Activated B cell treated with CpG ODN at 0.5 μM for 24 hours (primary cell): ENCODE measurements around the gene ZBTB2. TPM values are rescaled to one million over a fixed set of nuclear protein-coding genes. Genes with fewer than 3 reads are reported as not detected.

ENCODE experiments used
- ATAC-seq: fragments of 200-7000 bp; cut with Tn5 transposase; one replicate; pipeline ENCODE4 v1.10.0; 2021; ENCODE audit warnings: low read depth, mild to moderate bottlenecking, moderate library complexity
- CTCF ChIA-PET: fragments of 350-600 bp; sonication (Branson Sonifier 250); formaldehyde crosslinking; loops from one replicate; lab custom pipeline; 2021; ENCODE audit warnings: antibody characterized with exemption; lab: Charles Lee
- POLR2A ChIA-PET: fragments of 350-600 bp; sonication (Branson Sonifier 250); formaldehyde crosslinking; loops from one replicate; lab custom pipeline; 2021; ENCODE audit warnings: antibody characterized with exemption; lab: Charles Lee
- DNase-seq: peaks from one replicate; pipeline ENCODE4 v3.0.0; 2022
- H3K27ac Mint-ChIP-seq: one replicate; pipeline ENCODE4 v1.8.0; 2020; ENCODE audit warnings: mixed read lengths
- H3K27me3 Mint-ChIP-seq: one replicate; pipeline ENCODE4 v1.8.0; 2021; ENCODE audit warnings: mixed read lengths
- H3K36me3 Mint-ChIP-seq: one replicate; pipeline ENCODE4 v1.8.0; 2021; ENCODE audit warnings: low read depth, mixed read lengths
- H3K4me1 Mint-ChIP-seq: one replicate; pipeline ENCODE4 v1.8.0; 2021; ENCODE audit warnings: mixed read lengths
- H3K4me3 Mint-ChIP-seq: one replicate; pipeline ENCODE4 v1.8.0; 2020; ENCODE audit warnings: mild to moderate bottlenecking, mixed read lengths
- H3K9me3 Mint-ChIP-seq: one replicate; pipeline ENCODE4 v1.8.0; 2020; ENCODE audit warnings: mixed read lengths
- intact Hi-C: fragments of 100-400 bp; cut with micrococcal nuclease; formaldehyde crosslinking; loops from one replicate; pipeline ENCODE4 v1.15.1; 2024
- total RNA-seq: library from RNA; stranded (reverse); gene quantifications from 2 replicates; pipeline ENCODE4 v1.2.3, GENCODE V29; 2022
- TF ChIP-seq, protein P1 (sequence below): fragments of 200-600 bp; IDR thresholded peaks from one replicate; pipeline ENCODE4 v1.8.0; 2022; ENCODE audit warnings: antibody characterized with exemption, mild to moderate bottlenecking

The ZBTB2 gene
- total RNA-seq, 1 donor from 2014 or later, result 17.3 TPM

DNA sequence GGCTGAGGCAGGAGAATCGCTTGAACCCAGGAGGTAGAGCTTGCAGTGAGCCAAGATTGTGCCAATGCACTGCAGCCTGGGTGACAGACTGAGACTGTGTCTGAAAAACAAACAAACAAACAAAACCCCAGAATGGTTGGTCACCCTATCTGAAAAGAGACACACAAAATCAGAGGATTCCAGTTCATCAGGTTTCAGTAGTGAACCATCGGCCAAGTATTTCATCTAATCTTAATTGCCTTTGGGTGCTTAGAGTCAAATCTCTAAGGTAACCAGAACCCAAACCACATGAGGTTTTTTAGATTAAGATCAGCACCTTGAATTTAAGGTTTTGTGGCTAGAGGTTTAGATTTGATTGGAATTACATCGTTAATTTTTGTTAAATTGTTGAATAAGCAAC lies 8.3 kb upstream of the ZBTB2 start:
- H3K36me3 Mint-ChIP-seq, result peaks cover 40% of the 10 kb centered on the region
- DNase-seq, result no peak
- peaks cover 49% of the 10 kb centered on the region for H3K4me1 Mint-ChIP-seq
- H3K27me3 Mint-ChIP-seq, result no peaks in the 10 kb centered on the region
- intact Hi-C loops, result no loop called here
- H3K27ac Mint-ChIP-seq, result no peak overlapping the region
- no peak for ATAC-seq
- H3K9me3 Mint-ChIP-seq, result no peaks in the 10 kb centered on the region
- ChIA-PET POLR2A (no interaction called here), CTCF (no interaction called here)
- TF ChIP-seq, protein P1, sequence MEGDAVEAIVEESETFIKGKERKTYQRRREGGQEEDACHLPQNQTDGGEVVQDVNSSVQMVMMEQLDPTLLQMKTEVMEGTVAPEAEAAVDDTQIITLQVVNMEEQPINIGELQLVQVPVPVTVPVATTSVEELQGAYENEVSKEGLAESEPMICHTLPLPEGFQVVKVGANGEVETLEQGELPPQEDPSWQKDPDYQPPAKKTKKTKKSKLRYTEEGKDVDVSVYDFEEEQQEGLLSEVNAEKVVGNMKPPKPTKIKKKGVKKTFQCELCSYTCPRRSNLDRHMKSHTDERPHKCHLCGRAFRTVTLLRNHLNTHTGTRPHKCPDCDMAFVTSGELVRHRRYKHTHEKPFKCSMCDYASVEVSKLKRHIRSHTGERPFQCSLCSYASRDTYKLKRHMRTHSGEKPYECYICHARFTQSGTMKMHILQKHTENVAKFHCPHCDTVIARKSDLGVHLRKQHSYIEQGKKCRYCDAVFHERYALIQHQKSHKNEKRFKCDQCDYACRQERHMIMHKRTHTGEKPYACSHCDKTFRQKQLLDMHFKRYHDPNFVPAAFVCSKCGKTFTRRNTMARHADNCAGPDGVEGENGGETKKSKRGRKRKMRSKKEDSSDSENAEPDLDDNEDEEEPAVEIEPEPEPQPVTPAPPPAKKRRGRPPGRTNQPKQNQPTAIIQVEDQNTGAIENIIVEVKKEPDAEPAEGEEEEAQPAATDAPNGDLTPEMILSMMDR, result no peak
- no peak overlapping the region for H3K4me3 Mint-ChIP-seq

DNA sequence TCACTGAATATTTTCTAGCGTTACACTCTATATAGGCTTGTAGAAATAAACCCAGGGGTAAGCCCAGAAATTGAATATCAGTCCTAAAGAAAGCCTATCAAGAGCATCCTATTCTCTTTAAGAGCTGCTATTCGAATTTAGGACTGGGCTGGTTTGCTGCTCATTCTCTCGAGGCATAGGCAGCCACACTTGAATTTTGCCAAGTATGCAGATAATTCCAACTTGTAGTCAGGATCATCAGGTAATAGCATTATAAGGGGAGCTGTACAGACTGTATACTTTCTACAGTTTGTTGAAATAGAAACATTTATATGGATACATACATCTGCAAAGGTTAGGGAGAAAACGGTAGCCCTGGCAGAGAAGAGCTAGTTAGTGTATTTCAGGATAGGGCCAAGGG lies 2.1 kb upstream of the ZBTB2 start:
- TF ChIP-seq, protein P1, result no peak
- Mint-ChIP-seq H3K36me3 (peaks cover 18% of the 10 kb centered on the region), H3K4me1 (peaks cover 62% of the 10 kb centered on the region), H3K27ac (peak overlapping the region; percentile 63), H3K4me3 (no peak overlapping the region), H3K9me3 (no peaks in the 10 kb centered on the region), H3K27me3 (no peaks in the 10 kb centered on the region)
- ATAC-seq (no peak), DNase-seq (no peak)
- CTCF ChIA-PET, result interaction anchor here (1.9 kb wide), 1 partner anchor 12 kb away, joined by 7 read pairs; no protein-coding TSS in a partner anchor
- intact Hi-C loops, result no loop called here
- POLR2A ChIA-PET, result no interaction called here

DNA sequence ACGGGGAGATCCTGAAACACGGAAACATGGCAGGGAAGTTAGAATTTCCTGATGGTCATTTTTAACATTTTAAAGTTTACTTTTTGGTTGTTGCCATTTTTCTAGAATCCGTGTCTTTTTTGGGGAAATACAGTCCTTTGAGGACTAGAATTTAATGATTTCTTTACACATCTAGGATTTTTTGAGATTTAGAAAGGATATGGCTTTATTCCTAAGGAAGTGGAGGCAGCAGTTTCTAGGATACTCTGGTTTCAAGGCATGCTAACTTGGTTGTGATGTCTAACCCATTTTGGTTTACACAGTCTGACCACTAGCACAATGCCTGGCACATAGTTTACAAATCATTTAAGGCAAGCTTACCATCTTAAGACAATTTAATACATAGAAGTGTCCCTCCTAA lies 1.1 kb upstream of the ZBTB2 start:
- Mint-ChIP-seq H3K4me1 (peaks cover 62% of the 10 kb centered on the region), H3K9me3 (no peaks in the 10 kb centered on the region), H3K27me3 (no peaks in the 10 kb centered on the region), H3K36me3 (peaks cover 10% of the 10 kb centered on the region), H3K4me3 (peak overlapping the region; percentile 91), H3K27ac (peak overlapping the region; percentile 96)
- ATAC-seq (no peak), DNase-seq (no peak)
- intact Hi-C loops, result loop anchor here (1.0 kb wide), 1 partner anchor 14 kb away; no protein-coding TSS in a partner anchor
- TF ChIP-seq, protein P1, result no peak
- POLR2A ChIA-PET, result interaction anchor here (1.1 kb wide), 1 partner anchor 60 kb away, joined by 6 read pairs; the partner anchor contains the start of gene RMND1
- CTCF ChIA-PET, result interaction anchor here (1.9 kb wide), 1 partner anchor 13 kb away, joined by 7 read pairs; no protein-coding TSS in a partner anchor

DNA sequence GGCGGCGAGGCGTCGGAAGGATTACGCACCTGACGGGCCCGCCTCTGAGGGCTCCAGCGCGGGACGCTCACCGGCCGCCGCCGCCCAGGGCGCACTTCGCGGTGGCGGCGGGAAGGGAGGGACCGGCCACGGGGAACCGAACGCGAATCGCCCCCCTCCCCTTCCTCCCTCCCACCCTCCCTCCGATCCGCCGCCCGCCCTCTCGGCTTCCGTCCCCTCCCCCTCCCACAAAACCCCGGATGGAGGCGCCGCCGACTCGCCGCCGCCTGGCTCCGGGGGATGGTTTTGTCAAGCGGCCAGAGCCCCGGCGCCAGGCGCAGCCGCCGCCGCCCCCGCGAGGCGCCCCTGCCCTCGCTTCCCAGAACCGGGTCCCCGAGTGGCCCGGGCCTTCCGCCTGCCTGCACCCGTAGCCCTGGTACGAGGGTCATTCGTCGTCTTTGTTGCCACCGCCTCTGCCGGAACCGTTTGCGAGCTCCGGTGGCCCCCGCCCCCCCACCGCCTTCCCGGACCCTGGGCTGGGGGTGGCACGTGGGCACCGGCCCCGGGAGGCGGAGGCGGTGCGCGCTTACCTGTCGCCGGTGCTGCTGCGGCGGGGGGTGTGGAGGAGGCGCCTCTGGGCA lies 398 bp downstream of the ZBTB2 start:
- TF ChIP-seq, protein P1, result no peak

DNA sequence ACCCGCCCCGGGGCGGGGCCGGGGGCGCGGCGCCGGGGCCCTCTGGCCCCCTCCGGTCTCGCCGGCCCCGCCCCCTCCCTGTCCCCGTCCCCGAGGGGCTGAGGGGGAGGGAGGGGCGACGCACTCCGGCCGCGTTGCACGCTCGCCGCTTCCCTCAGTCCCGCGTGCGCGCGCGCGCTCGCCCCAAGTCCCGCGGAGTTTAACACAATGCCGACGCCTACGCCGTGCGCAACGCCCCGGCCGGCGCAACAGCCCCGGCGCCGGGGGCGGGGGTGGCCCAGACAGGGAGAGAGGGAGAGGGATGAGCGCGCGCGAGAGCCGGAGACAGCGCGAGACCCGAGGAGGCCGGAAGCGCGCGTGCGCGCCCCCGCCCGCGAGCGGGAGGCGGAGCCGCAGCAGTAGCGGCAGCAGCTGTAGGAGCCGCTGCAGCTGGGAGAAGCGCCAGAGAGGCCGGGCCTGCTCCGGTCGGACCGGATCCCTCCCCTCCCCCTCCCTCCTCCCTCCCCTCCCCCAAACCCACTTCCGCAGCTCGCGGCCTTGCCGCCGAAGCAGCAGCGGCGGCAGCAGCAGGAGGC lies 996 bp downstream of the ZBTB2 start:
- Mint-ChIP-seq H3K9me3 (no peaks in the 10 kb centered on the region), H3K27me3 (no peaks in the 10 kb centered on the region), H3K27ac (peak overlapping the region; percentile 75), H3K4me1 (peaks cover 52% of the 10 kb centered on the region), H3K36me3 (peaks cover 8% of the 10 kb centered on the region), H3K4me3 (peak overlapping the region; percentile 91)
- ChIA-PET POLR2A (interaction anchor here (0.5 to 2.7 kb wide), 16 partner anchors 10 to 474 kb away, joined by 3 to 38 read pairs (median 6); partner anchors contain the start of gene RMND1), CTCF (interaction anchor here (0.5 to 1.2 kb wide), 4 partner anchors 11 to 66 kb away, joined by 3 to 7 read pairs (median 4); no protein-coding TSS in a partner anchor)
- intact Hi-C loops, result loop anchor here (1.0 to 2.0 kb wide), 7 partner anchors 14 to 1824 kb away; partner anchors contain the start of genes FBXO5, GINM1 and RMND1
- TF ChIP-seq, protein P1, result no peak
- ATAC-seq (peak; percentile 74), DNase-seq (peak; percentile 98)

More for the DNA sequence above, 398 bp downstream of the ZBTB2 start:
- Mint-ChIP-seq H3K36me3 (peaks cover 9% of the 10 kb centered on the region), H3K4me3 (peak overlapping the region; percentile 91), H3K27me3 (no peaks in the 10 kb centered on the region), H3K27ac (peak overlapping the region; percentile 96), H3K9me3 (no peaks in the 10 kb centered on the region), H3K4me1 (peaks cover 55% of the 10 kb centered on the region)
- intact Hi-C loops, result loop anchor here (1.0 to 2.0 kb wide), 7 partner anchors 15 to 1824 kb away; partner anchors contain the start of genes FBXO5, GINM1 and RMND1
- CTCF ChIA-PET, result interaction anchor here (1.0 kb wide), 1 partner anchor 15 kb away, joined by 4 read pairs; no protein-coding TSS in a partner anchor
- DNase-seq (peak; percentile 74), ATAC-seq (peak; percentile 5)
- POLR2A ChIA-PET, result interaction anchor here (0.7 to 2.7 kb wide), 11 partner anchors 11 to 311 kb away, joined by 3 to 38 read pairs (median 6); partner anchors contain the start of gene RMND1
